ENCODE data around the gene SORCS2.

DNA sequence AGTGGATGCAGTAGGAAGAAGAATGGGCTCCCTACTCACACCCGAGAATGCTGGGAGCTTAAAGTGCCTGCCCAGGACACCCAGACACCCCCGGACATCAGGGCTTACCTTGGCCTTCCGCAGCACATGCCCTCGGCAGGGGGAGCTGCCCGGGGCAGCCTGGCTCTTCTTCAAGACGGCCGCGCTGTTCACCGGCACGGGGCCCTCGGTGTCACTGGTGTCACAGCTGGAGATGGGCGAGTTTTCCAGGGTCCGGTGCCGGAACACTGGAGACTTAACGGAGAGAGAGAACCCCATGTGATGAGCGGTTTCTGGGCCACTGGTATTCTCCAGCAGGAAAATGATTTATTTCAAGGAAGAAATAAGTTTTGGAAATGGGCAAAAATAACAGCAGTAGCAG is 576.4 kb downstream of the SORCS2 start:
- TF ChIP-seq, protein P1, sequence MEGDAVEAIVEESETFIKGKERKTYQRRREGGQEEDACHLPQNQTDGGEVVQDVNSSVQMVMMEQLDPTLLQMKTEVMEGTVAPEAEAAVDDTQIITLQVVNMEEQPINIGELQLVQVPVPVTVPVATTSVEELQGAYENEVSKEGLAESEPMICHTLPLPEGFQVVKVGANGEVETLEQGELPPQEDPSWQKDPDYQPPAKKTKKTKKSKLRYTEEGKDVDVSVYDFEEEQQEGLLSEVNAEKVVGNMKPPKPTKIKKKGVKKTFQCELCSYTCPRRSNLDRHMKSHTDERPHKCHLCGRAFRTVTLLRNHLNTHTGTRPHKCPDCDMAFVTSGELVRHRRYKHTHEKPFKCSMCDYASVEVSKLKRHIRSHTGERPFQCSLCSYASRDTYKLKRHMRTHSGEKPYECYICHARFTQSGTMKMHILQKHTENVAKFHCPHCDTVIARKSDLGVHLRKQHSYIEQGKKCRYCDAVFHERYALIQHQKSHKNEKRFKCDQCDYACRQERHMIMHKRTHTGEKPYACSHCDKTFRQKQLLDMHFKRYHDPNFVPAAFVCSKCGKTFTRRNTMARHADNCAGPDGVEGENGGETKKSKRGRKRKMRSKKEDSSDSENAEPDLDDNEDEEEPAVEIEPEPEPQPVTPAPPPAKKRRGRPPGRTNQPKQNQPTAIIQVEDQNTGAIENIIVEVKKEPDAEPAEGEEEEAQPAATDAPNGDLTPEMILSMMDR (IDR thresholded peaks at IDR 0.05; ENCODE audit: low read depth, low read length) = no peak
- no peak for TF ChIP-seq EZH2phosphoT487 (IDR thresholded peaks at IDR 0.05; ENCODE audit: low read depth)
